ENCODE measurements around the gene HOXA7. TPM values are rescaled to one million over a fixed set of nuclear protein-coding genes. Genes with fewer than 3 reads are reported as not detected.

HOXA7 gene
- total and polyA plus RNA-seq, 2 experiments from 2014 or later = 0.24 TPM; not detected in 1

DNA sequence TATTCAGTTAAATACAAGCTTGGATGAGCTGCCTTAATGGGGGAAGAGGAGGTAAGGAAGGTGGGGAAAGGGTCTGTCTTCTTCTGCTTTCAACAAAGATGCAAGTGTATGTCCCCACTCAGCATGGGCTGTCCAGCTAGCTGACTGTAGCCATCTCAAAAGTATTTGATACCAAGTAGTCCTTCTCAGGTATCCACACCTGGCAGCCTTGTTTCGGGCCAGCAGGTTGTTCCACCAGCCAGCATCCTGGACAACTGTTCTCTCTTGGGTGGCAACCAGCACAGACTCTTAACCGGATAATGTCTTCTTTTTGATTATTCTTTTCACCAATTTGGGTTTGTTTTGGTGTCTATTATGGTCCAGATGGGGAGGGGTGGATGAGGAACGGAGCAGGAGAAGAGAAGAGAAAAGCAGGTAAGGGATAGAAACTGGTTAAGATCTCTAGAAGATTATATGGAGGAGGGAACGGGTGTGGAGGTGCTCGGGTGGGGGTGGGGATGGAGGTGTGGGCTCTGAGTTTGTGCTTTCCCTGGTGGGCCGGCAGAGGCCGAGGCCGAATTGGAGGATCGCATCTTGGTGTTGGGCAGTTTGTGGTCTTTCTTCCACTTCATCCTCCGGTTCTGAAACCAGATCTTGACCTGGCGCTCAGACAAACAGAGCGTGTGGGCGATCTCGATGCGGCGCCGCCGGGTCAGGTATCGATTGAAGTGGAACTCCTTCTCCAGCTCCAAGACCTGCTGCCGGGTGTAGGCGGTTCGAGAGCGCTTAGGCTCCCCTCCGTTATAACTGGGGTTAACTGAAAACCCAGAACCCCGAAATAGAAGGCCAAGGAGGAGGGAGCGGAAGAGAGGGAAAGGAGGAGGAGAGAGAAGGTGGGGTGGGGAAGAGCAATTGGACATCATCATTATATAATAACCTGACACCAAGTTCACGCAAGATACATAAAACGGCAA lies 27.4 kb downstream of the HOXA7 start:
- H3K4me2 ChIP-seq = no peak overlapping the region
- no peak; the same call in 2 of the 3 replicates for ATAC-seq

More for the DNA sequence above, 27.4 kb downstream of the HOXA7 start:
- Histone ChIP-seq H3K27ac (ENCODE audit: low read depth) (no peak overlapping the region), H3K4me1 (ENCODE audit: insufficient read depth) (peaks cover 15% of the 10 kb centered on the region; the same call in 1 of the 2 replicates), H3K36me3 (ENCODE audit: insufficient read depth) (no peaks in the 10 kb centered on the region), H3K9me2 (ENCODE audit: insufficient read depth) (no peaks in the 10 kb centered on the region), H3K4me3 (no peak overlapping the region), H2AFZ (no peak overlapping the region), H4K20me1 (replicated peaks; ENCODE audit: insufficient read depth) (peaks cover 65% of the 10 kb centered on the region), H3K79me2 (replicated peaks; ENCODE audit: insufficient read depth) (no peaks in the 10 kb centered on the region), H3K27me3 (ENCODE audit: insufficient read depth) (peaks cover 100% of the 10 kb centered on the region), H3F3A (replicated peaks; ENCODE audit: low read depth) (peaks cover 51% of the 10 kb centered on the region)
- DNase-seq (ENCODE audit: low spot score) = no peak
- Mint-ChIP-seq H3K36me3 (ENCODE audit: low read depth) (no peaks in the 10 kb centered on the region), H3K27ac (no peak overlapping the region), H3K4me3 (peak overlapping the region; percentile 25; the same call in 1 of the 3 replicates), H3K4me1 (peaks cover 6% of the 10 kb centered on the region), H3K27me3 (ENCODE audit: insufficient read depth, low read depth, poor library complexity) (peaks cover 96% of the 10 kb centered on the region), H3K9me3 (no peaks in the 10 kb centered on the region; the same call in 2 of the 3 replicates)
- no peak for TF ChIP-seq ZNF462 (CRISPR knock-in tag; IDR thresholded peaks at IDR 0.05)
- TF ChIP-seq EZH2 (IDR thresholded peaks at IDR 0.05; ENCODE audit: low read depth, unreplicated experiment) = peak; percentile 98
- peak; percentile 68 for TF ChIP-seq EZH2phosphoT487 (IDR thresholded peaks at IDR 0.05; ENCODE audit: unreplicated experiment)

Measured in GM23338 (cell line).